ENCODE data around the gene KCNG2. TPM values are rescaled to one million over a fixed set of nuclear protein-coding genes. Genes with fewer than 3 reads are reported as not detected.

Gene KCNG2
- total and polyA plus RNA-seq, 2 of the 8 experiments (the other 6 are each of a cell fraction or from before 2014, with no cell fraction given) = 0.19 to 0.74 TPM

DNA sequence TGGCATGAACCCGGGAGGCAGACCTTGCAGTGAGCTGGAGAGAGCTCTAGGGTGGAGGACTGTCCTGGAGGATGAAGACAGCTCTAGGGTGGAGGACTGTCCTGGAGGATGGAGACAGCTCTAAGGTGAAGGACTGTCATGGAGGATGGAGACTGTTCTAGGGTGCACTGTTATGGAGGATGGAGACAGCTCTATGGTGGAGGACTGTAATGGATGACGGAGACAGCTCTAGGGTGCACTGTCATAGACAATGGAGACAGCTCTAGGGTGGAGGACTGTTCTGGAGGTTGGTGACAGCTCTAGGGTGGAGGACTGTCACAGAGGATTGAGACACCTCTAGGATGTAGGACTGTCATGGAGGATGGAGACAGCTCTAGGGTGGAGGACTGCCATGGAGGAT, 21.1 kb upstream of the KCNG2 start (continued):
- TF ChIP-seq RFX5 (IDR thresholded peaks at IDR 0.05; ENCODE audit: borderline replicate concordance, low read depth, low read length) = no peak

Data from H1 (cell line).